Measurements from ENCODE around the gene MAT2B. TPM values are rescaled to one million over a fixed set of nuclear protein-coding genes. Genes with fewer than 3 reads are reported as not detected.

Gene MAT2B
- total and polyA plus RNA-seq, 4 donors = 37.5 to 55.0 (median 38.5) TPM

DNA sequence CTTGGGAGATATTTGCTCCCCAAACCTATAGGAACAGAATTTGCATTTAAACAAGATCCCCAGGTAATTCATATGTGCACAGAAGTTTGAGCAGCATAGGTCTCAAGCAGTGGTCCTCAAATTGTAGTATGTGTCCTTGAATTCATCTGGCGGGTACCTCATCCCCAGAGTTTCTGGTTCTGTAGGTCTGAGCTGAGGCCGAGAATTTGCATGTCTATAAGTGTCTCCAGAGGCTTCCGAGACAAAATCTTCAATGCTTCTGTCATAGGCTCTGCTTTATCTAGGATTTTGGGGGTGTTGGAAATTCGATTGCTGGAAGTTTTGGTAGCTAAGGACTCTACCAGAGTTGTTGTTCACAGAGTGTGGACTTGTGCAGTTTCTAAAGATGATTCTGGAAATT lies 38.6 kb downstream of the MAT2B start:
- WGBS (ENCODE audit: insufficient coverage) = 78% methylated on average over 4 of the region's 4 CpGs
- no peak for DNase-seq (ENCODE audit: low read depth in 4 of 6, low spot score in 6 of 6)
- H3K27me3 ChIP-seq (ENCODE audit: control insufficient read depth, insufficient read depth, low read length) = no peaks in the 10 kb centered on the region
- H3K9me3 ChIP-seq (ENCODE audit: control insufficient read depth, insufficient read depth, low read length) = no peaks in the 10 kb centered on the region
- no peak overlapping the region for H3K4me3 ChIP-seq (ENCODE audit: low read depth, low read length)
- H3K27ac ChIP-seq (ENCODE audit: low read depth, low read length) = no peak overlapping the region
- no peaks in the 10 kb centered on the region for H3K4me1 ChIP-seq (ENCODE audit: control insufficient read depth, insufficient read depth, low read length)
- no peaks in the 10 kb centered on the region for H3K36me3 ChIP-seq (ENCODE audit: control insufficient read depth, insufficient read depth, low read length)

DNA sequence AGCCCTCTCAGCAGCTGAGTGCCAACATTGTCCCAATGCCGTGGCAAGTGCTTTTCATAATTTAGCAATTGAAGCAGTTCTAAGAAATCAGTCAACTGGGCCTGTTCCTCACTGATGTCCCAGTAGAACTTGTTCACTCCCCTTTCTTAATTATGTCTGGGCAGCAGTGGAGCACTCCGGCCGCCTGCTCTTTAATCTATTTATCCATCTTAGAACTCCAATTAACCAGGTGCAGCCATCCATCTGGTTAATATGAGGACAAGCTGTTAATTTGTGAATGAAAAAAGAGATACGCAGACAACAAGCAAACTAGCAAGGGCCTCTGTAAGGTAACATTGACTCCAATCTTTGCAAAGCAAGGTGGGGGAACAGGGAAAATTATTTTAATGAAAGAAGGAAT lies 39.4 kb downstream of the MAT2B start:
- H3K9me3 ChIP-seq (ENCODE audit: control insufficient read depth, insufficient read depth, low read length) = no peaks in the 10 kb centered on the region
- peak in 2 of 6 donors; percentile 34 to 36 for DNase-seq (ENCODE audit: low read depth in 4 of 6, low spot score in 6 of 6)
- WGBS (ENCODE audit: insufficient coverage) = 55% methylated on average over 2 of the region's 4 CpGs
- no peak overlapping the region for H3K4me3 ChIP-seq (ENCODE audit: low read depth, low read length)
- no peaks in the 10 kb centered on the region for H3K36me3 ChIP-seq (ENCODE audit: control insufficient read depth, insufficient read depth, low read length)
- no peaks in the 10 kb centered on the region for H3K4me1 ChIP-seq (ENCODE audit: control insufficient read depth, insufficient read depth, low read length)
- H3K27me3 ChIP-seq (ENCODE audit: control insufficient read depth, insufficient read depth, low read length) = no peaks in the 10 kb centered on the region
- no peak overlapping the region for H3K27ac ChIP-seq (ENCODE audit: low read depth, low read length)

DNA sequence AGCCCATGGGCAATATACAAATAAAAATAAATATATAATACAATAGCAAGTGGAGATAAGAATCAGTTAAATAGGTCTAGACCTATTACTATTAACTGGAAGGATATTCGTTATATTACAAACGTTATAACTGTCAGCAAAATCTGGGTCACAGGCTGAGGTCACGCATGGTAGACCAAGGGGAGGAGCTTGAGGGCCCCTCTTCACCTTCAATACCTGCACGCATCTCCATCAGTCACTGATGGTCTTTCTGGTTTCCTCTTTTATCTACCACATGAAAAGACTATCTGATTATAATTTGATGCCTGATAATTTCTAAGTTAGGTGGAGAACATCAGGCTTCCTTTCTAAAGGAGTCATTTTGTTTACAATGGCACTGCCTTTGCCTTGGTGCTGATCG lies 43.2 kb downstream of the MAT2B start:
- DNase-seq (ENCODE audit: low read depth in 4 of 6, low spot score in 6 of 6) = no peak

DNA sequence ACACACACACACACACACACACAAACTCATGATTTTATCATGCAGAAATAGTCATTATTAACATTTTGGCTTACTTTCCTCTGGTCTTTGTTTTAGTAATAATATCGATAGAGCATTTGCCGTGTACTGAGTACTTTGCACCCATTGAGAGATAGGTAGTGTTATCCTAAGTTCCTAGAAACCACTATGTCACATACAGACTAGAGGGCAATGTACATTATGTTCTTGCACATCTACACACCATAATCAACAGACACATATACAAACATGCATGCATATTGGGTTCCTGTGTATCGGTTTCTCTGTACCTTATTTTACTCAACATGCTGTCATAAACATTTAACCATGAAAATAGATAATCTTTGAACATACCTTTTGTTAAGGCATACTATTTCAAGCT lies 45.7 kb downstream of the MAT2B start:
- DNase-seq (ENCODE audit: low read depth in 4 of 6, low spot score in 6 of 6) = no peak
- H3K36me3 ChIP-seq (ENCODE audit: control insufficient read depth, insufficient read depth, low read length) = no peaks in the 10 kb centered on the region
- 100% methylated on average over 1 of the region's 3 CpGs for WGBS (ENCODE audit: insufficient coverage)
- H3K9me3 ChIP-seq (ENCODE audit: control insufficient read depth, insufficient read depth, low read length) = no peaks in the 10 kb centered on the region
- H3K4me1 ChIP-seq (ENCODE audit: control insufficient read depth, insufficient read depth, low read length) = no peaks in the 10 kb centered on the region
- no peak overlapping the region for H3K4me3 ChIP-seq (ENCODE audit: low read depth, low read length)
- no peak overlapping the region for H3K27ac ChIP-seq (ENCODE audit: low read depth, low read length)
- no peaks in the 10 kb centered on the region for H3K27me3 ChIP-seq (ENCODE audit: control insufficient read depth, insufficient read depth, low read length)

More for the DNA sequence above, 43.2 kb downstream of the MAT2B start:
- Histone ChIP-seq H3K4me1 (ENCODE audit: control insufficient read depth, insufficient read depth, low read length) (no peaks in the 10 kb centered on the region), H3K4me3 (ENCODE audit: low read depth, low read length) (no peak overlapping the region), H3K27me3 (ENCODE audit: control insufficient read depth, insufficient read depth, low read length) (no peaks in the 10 kb centered on the region), H3K9me3 (ENCODE audit: control insufficient read depth, insufficient read depth, low read length) (no peaks in the 10 kb centered on the region), H3K36me3 (ENCODE audit: control insufficient read depth, insufficient read depth, low read length) (no peaks in the 10 kb centered on the region), H3K27ac (ENCODE audit: low read depth, low read length) (no peak overlapping the region)
- WGBS (ENCODE audit: insufficient coverage) = no CpG with 5 or more reads among the region's 5 CpGs

DNA sequence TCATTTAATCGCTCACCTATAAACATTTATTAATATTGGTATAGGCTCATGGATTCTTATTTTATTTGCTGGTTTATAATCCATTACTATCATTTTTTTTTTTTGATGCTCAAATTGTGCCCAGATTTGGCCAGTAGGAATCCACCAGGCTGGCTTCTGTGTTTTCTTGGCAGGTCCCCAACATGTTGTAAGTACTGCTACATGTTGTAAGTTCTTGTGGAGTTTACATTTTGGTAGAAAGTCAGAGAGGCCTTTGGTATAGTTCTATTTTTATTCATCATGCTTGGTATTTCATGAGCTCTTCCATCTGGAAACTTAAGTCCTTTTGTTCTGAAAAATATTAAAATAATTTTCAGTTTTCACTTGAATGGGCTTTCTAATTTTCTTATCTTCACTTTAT lies 47.1 kb downstream of the MAT2B start:
- no peak for DNase-seq (ENCODE audit: low read depth in 4 of 6, low spot score in 6 of 6)
- peaks cover 1% of the 10 kb centered on the region for H3K9me3 ChIP-seq (ENCODE audit: control insufficient read depth, insufficient read depth, low read length)
- no peaks in the 10 kb centered on the region for H3K27me3 ChIP-seq (ENCODE audit: control insufficient read depth, insufficient read depth, low read length)
- H3K4me1 ChIP-seq (ENCODE audit: control insufficient read depth, insufficient read depth, low read length) = no peaks in the 10 kb centered on the region
- H3K27ac ChIP-seq (ENCODE audit: low read depth, low read length) = no peak overlapping the region
- H3K4me3 ChIP-seq (ENCODE audit: low read depth, low read length) = no peak overlapping the region
- no CpG with 5 or more reads among the region's 1 CpG for WGBS (ENCODE audit: insufficient coverage)
- H3K36me3 ChIP-seq (ENCODE audit: control insufficient read depth, insufficient read depth, low read length) = no peaks in the 10 kb centered on the region

DNA sequence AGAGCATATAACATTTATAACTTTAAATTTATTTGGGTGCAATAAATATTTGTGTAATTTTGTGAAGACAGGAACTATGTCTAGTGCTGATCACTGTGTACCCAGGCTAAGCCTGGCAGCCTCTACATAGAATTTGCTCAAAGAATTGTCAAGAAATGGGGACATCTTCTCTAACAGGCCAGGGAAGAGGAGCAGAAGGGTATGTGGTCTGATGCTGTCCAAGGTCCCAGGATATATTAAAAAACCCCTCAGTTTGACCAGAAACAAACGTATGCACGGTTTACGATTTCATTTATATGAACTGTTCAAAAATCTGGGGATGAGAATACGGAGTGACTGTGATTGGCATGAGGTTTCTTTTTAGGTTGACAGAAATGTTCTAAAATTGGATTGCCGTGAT lies 55.9 kb downstream of the MAT2B start:
- peaks cover 1% of the 10 kb centered on the region for H3K9me3 ChIP-seq (ENCODE audit: control insufficient read depth, insufficient read depth, low read length)
- H3K4me1 ChIP-seq (ENCODE audit: control insufficient read depth, insufficient read depth, low read length) = peaks cover 10% of the 10 kb centered on the region
- no peak overlapping the region for H3K4me3 ChIP-seq (ENCODE audit: low read depth, low read length)
- no CpG with 5 or more reads among the region's 5 CpGs for WGBS (ENCODE audit: insufficient coverage)
- H3K27me3 ChIP-seq (ENCODE audit: control insufficient read depth, insufficient read depth, low read length) = peaks cover 17% of the 10 kb centered on the region
- H3K36me3 ChIP-seq (ENCODE audit: control insufficient read depth, insufficient read depth, low read length) = no peaks in the 10 kb centered on the region
- DNase-seq (ENCODE audit: low read depth in 4 of 6, low spot score in 6 of 6) = no peak
- no peak overlapping the region for H3K27ac ChIP-seq (ENCODE audit: low read depth, low read length)

DNA sequence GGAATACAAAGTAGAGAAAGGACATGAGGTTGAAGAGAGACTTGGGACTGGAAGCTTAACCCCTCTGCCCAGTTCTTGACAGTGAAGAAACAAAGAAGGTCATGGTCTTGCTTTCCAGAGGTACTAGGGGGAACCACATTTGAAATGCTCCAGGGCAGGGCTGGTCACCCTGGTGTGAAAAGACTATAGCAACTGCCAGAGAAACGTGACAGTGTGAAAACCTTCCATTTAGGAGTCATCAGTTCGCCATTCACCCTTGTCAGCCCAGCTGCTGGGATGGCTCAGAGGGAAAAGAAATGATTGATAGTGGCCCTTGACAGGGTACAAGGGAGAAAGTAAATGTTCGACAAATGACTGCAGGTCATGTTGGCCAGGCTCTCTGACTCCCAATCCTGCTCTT lies 56.7 kb downstream of the MAT2B start:
- no peak for DNase-seq (ENCODE audit: low read depth in 4 of 6, low spot score in 6 of 6)
- Histone ChIP-seq H3K27me3 (ENCODE audit: control insufficient read depth, insufficient read depth, low read length) (peaks cover 25% of the 10 kb centered on the region), H3K27ac (ENCODE audit: low read depth, low read length) (no peak overlapping the region), H3K9me3 (ENCODE audit: control insufficient read depth, insufficient read depth, low read length) (no peaks in the 10 kb centered on the region), H3K4me1 (ENCODE audit: control insufficient read depth, insufficient read depth, low read length) (peaks cover 10% of the 10 kb centered on the region), H3K36me3 (ENCODE audit: control insufficient read depth, insufficient read depth, low read length) (no peaks in the 10 kb centered on the region), H3K4me3 (ENCODE audit: low read depth, low read length) (no peak overlapping the region)
- 49% methylated on average over 2 of the region's 3 CpGs for WGBS (ENCODE audit: insufficient coverage)

DNA sequence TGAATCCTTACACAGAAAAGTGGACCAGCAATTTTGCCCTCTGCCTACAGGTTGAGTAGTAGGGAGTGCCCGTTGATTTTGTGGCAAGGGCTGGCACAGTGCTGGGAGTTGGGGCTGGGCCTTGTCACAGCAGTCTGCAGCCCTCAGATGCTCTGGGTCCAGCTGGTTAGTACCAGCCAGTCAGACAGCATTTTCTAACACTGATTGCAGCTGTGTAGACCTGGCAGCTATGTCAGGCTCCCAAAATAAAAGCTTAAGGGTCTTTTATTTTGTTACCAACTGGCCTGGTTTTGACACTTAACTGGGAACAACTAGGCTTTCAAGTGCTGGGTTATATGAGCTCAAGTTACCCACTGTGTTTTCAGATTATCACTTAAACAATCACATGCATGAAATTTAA lies 57.7 kb downstream of the MAT2B start:
- no peak overlapping the region for H3K4me3 ChIP-seq (ENCODE audit: low read depth, low read length)
- peaks cover 10% of the 10 kb centered on the region for H3K4me1 ChIP-seq (ENCODE audit: control insufficient read depth, insufficient read depth, low read length)
- peaks cover 27% of the 10 kb centered on the region for H3K27me3 ChIP-seq (ENCODE audit: control insufficient read depth, insufficient read depth, low read length)
- no peak for DNase-seq (ENCODE audit: low read depth in 4 of 6, low spot score in 6 of 6)
- H3K9me3 ChIP-seq (ENCODE audit: control insufficient read depth, insufficient read depth, low read length) = no peaks in the 10 kb centered on the region
- no peaks in the 10 kb centered on the region for H3K36me3 ChIP-seq (ENCODE audit: control insufficient read depth, insufficient read depth, low read length)
- WGBS (ENCODE audit: insufficient coverage) = 40% methylated on average over 1 of the region's 1 CpG
- H3K27ac ChIP-seq (ENCODE audit: low read depth, low read length) = no peak overlapping the region

DNA sequence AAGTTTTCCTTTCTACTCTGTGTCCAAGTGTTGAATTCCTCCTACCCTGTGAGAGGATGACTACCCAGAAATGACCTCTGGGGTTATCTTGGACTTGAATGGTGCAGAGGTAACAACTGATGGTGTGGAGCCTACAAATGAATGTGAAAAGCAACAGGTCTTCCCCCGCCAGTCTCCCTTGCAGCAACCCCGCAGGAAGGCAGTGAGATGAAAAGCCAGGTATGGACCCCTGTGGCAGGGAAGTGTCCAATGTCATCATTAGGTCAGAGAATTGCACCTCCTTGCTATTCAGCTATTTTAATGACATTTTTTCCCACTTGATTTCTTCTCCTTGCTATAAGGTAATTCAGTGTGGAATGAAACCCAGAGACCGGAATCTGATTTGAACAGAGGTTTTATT lies 58.5 kb downstream of the MAT2B start:
- H3K27ac ChIP-seq (ENCODE audit: low read depth, low read length) = no peak overlapping the region
- peaks cover 27% of the 10 kb centered on the region for H3K27me3 ChIP-seq (ENCODE audit: control insufficient read depth, insufficient read depth, low read length)
- H3K9me3 ChIP-seq (ENCODE audit: control insufficient read depth, insufficient read depth, low read length) = no peaks in the 10 kb centered on the region
- H3K4me1 ChIP-seq (ENCODE audit: control insufficient read depth, insufficient read depth, low read length) = peaks cover 10% of the 10 kb centered on the region
- H3K4me3 ChIP-seq (ENCODE audit: low read depth, low read length) = no peak overlapping the region
- H3K36me3 ChIP-seq (ENCODE audit: control insufficient read depth, insufficient read depth, low read length) = no peaks in the 10 kb centered on the region
- DNase-seq (ENCODE audit: low read depth in 4 of 6, low spot score in 6 of 6) = peak in 1 of 6 donors; percentile 38
- 38% methylated on average over 2 of the region's 3 CpGs for WGBS (ENCODE audit: insufficient coverage)

DNA sequence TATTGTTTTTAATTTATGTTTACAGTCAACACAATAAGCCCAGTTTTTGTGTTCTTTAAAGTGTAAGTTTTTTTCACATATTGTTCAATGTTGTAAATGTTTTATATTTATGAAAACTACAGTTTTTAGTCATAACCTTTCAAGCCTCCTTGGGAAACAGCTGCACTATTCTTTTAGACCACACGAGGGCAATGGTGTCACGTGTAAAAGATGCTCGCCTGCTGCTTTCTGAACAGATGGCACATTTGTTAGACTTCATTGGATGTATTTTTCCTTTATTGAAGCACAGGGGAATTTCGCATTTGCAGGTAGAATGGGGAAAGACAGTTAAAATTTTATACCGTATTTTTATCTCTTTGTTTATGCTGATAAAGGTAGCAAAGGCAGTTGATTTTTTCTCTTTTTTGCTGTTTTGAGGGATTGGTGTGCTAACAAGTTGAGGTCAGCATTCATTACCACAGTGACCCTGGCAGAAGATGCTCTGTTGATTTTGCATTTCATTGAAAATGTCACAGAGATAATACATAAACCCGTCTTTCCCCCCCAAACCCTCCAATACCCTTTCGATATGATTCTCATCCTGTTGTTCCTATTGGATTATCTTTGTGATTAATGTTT lies 59.0 kb downstream of the MAT2B start:
- Histone ChIP-seq H3K27me3 (ENCODE audit: control insufficient read depth, insufficient read depth, low read length) (peaks cover 27% of the 10 kb centered on the region), H3K9me3 (ENCODE audit: control insufficient read depth, insufficient read depth, low read length) (no peaks in the 10 kb centered on the region), H3K27ac (ENCODE audit: low read depth, low read length) (no peak overlapping the region), H3K4me1 (ENCODE audit: control insufficient read depth, insufficient read depth, low read length) (peaks cover 10% of the 10 kb centered on the region), H3K36me3 (ENCODE audit: control insufficient read depth, insufficient read depth, low read length) (no peaks in the 10 kb centered on the region), H3K4me3 (ENCODE audit: low read depth, low read length) (no peak overlapping the region)
- 0% methylated on average over 2 of the region's 7 CpGs for WGBS (ENCODE audit: insufficient coverage)
- DNase-seq (ENCODE audit: low read depth in 4 of 6, low spot score in 6 of 6) = peak; percentile 66 to 96 (median 80)

All from spinal cord (tissue), 10 donors.